ENCODE measurements around the gene LRRTM2.
"Not testable (repeated sequence)": the region's sequence is repeated elsewhere in the genome, so short reads cannot be mapped to it uniquely, and the experiment has no call there.

Gene LRRTM2

GRCh38 chr5:138834853-138835252 is 40.3 kb downstream of the LRRTM2 start:
- DNase-seq = not testable (repeated sequence)

GRCh38 chr5:138833726-138834480 is 41.2 kb downstream of the LRRTM2 start:
- DNase-seq = no peak

GRCh38 chr5:138833080-138833479 is 42.1 kb downstream of the LRRTM2 start:
- DNase-seq = no peak

GRCh38 chr5:138832218-138832617 is 42.9 kb downstream of the LRRTM2 start:
- DNase-seq = peak; percentile 46

GRCh38 chr5:138831703-138832102 is 43.4 kb downstream of the LRRTM2 start:
- DNase-seq = no peak

- no peak for DNase-seq
Measured at GRCh38 chr5:138829341-138829740, 45.8 kb downstream of the LRRTM2 start.

- DNase-seq = no peak
Measured at GRCh38 chr5:138828556-138828955, 46.6 kb downstream of the LRRTM2 start.

- DNase-seq = peak; percentile 71
Measured at GRCh38 chr5:138824924-138825863, 49.9 kb downstream of the LRRTM2 start.

- no peak for DNase-seq
Measured at GRCh38 chr5:138824516-138824915, 50.6 kb downstream of the LRRTM2 start.

GRCh38 chr5:138820695-138821094 is 54.4 kb downstream of the LRRTM2 start:
- no peak for DNase-seq

- DNase-seq = no peak
Measured at GRCh38 chr5:138819081-138819480, 56.1 kb downstream of the LRRTM2 start.

Measured in hematopoietic multipotent progenitor cell treated with erythropoietin and hydrocortisone succinate and interleukin-3 and kit ligand, for 4 days (in vitro differentiated cells).